Parathyroid adenoma (tissue), 2 donors: ENCODE data around the gene UGT1A7.

ENCODE experiments used
- H2AFZ ChIP-seq: fragments of 300-600 bp; sonication (generic); one replicate; pipeline ENCODE4 v1.7.0; 2017; ENCODE audit warnings: antibody characterized with exemption, mild to moderate bottlenecking
- H3K27ac ChIP-seq: fragments of 300-600 bp; sonication (generic); one replicate; pipeline ENCODE4 v1.7.0; 2017
- H3K27me3 ChIP-seq: fragments of 300-600 bp; sonication (generic); one replicate; pipeline ENCODE4 v1.7.0; 2017; ENCODE audit warnings: low read length; ENCODE audit not compliant: control insufficient read depth, insufficient read depth
- H3K36me3 ChIP-seq: fragments of 300-600 bp; sonication (generic); one replicate; pipeline ENCODE4 v1.7.0; 2017; ENCODE audit warnings: low read length; ENCODE audit not compliant: control insufficient read depth, insufficient read depth
- H3K4me1 ChIP-seq: fragments of 300-600 bp; sonication (generic); one replicate; pipeline ENCODE4 v1.7.0; 2017; ENCODE audit warnings: control low read depth
- H3K4me2 ChIP-seq: fragments of 300-600 bp; sonication (generic); one replicate; pipeline ENCODE4 v1.7.0; 2017; ENCODE audit warnings: low read length
- H3K4me3 ChIP-seq: fragments of 300-600 bp; sonication (generic); one replicate; pipeline ENCODE4 v1.7.0; 2017; ENCODE audit warnings: low read depth, low read length
- H3K79me2 ChIP-seq: fragments of 300-600 bp; sonication (generic); one replicate; pipeline ENCODE4 v1.7.0; 2017; ENCODE audit warnings: control low read depth
- H3K9ac ChIP-seq: fragments of 300-600 bp; sonication (generic); one replicate; pipeline ENCODE4 v1.7.0; 2017; ENCODE audit warnings: mild to moderate bottlenecking
- H3K9me3 ChIP-seq: fragments of 300-600 bp; sonication (generic); one replicate; pipeline ENCODE4 v1.7.0; 2017; ENCODE audit warnings: low read length; ENCODE audit not compliant: control insufficient read depth
- CTCF ChIP-seq: fragments of 300-600 bp; sonication (generic); IDR thresholded peaks from one replicate; pipeline ENCODE4 v1.7.0; 2017; ENCODE audit warnings: antibody characterized with exemption, mild to moderate bottlenecking
- donor health status: primary hyperparathyroidism.

The UGT1A7 gene

GRCh38 chr2:233801357-233802131, 119.8 kb downstream of the UGT1A7 start:
- no peaks in the 10 kb centered on the region for H3K27me3 ChIP-seq
- no peak for TF ChIP-seq CTCF
- no peaks in the 10 kb centered on the region for H3K79me2 ChIP-seq
- H3K36me3 ChIP-seq, result no peaks in the 10 kb centered on the region
- H3K4me3 ChIP-seq, result no peak overlapping the region
- H2AFZ ChIP-seq, result no peak overlapping the region
- no peak overlapping the region for H3K4me2 ChIP-seq
- H3K4me1 ChIP-seq, result no peaks in the 10 kb centered on the region
- H3K9me3 ChIP-seq, result no peaks in the 10 kb centered on the region
- no peak overlapping the region for H3K9ac ChIP-seq
- no peak overlapping the region for H3K27ac ChIP-seq

GRCh38 chr2:233802132-233802815, 120.6 kb downstream of the UGT1A7 start:
- no peak for TF ChIP-seq CTCF
- Histone ChIP-seq H3K4me2 (no peak overlapping the region), H3K4me1 (no peaks in the 10 kb centered on the region), H3K27me3 (no peaks in the 10 kb centered on the region), H2AFZ (no peak overlapping the region), H3K36me3 (no peaks in the 10 kb centered on the region), H3K4me3 (no peak overlapping the region), H3K27ac (no peak overlapping the region), H3K9me3 (no peaks in the 10 kb centered on the region), H3K79me2 (no peaks in the 10 kb centered on the region), H3K9ac (no peak overlapping the region)

- no peak overlapping the region for H3K9ac ChIP-seq
- no peak for TF ChIP-seq CTCF
- H3K79me2 ChIP-seq, result no peaks in the 10 kb centered on the region
- no peak overlapping the region for H3K4me3 ChIP-seq
- H3K27me3 ChIP-seq, result no peaks in the 10 kb centered on the region
- no peaks in the 10 kb centered on the region for H3K4me1 ChIP-seq
- no peaks in the 10 kb centered on the region for H3K36me3 ChIP-seq
- H3K9me3 ChIP-seq, result no peaks in the 10 kb centered on the region
- H2AFZ ChIP-seq, result no peak overlapping the region
- no peak overlapping the region for H3K27ac ChIP-seq
- no peak overlapping the region for H3K4me2 ChIP-seq
Measured at GRCh38 chr2:233803292-233803911, 121.7 kb downstream of the UGT1A7 start.

- Histone ChIP-seq H3K36me3 (no peaks in the 10 kb centered on the region), H3K4me3 (no peak overlapping the region), H3K4me1 (no peaks in the 10 kb centered on the region), H3K79me2 (no peaks in the 10 kb centered on the region), H3K4me2 (no peak overlapping the region), H2AFZ (no peak overlapping the region), H3K9me3 (no peaks in the 10 kb centered on the region), H3K27me3 (no peaks in the 10 kb centered on the region), H3K9ac (no peak overlapping the region), H3K27ac (no peak overlapping the region)
- TF ChIP-seq CTCF, result no peak
Measured at GRCh38 chr2:233803994-233804393, 122.3 kb downstream of the UGT1A7 start.
